H1 (cell line): ENCODE measurements around the gene PRKCH.

Experiments
- CEBPB ChIP-seq: IDR thresholded peaks from 2 replicates; pipeline ENCODE4 v1.6.1; 2012; ENCODE audit warnings: low read depth, low read length
- CTCF ChIP-seq, 3 experiments: IDR thresholded peaks; 1 replicate in 2 of 3; 2 replicates in 1 of 3; pipeline versions ENCODE4 v1.5.1 to v1.6.1; 2011; ENCODE audit warnings: low read length in 3 of 3, mild to moderate bottlenecking in 3 of 3, inconsistent platforms in 2 of 3, low read depth in 1 of 3, moderate library complexity in 1 of 3; ENCODE audit not compliant: insufficient read depth in 1 of 3; ENCODE audit errors: control extremely low read depth in 1 of 3
- EZH2 ChIP-seq: fragments of 200-600 bp; sonication (generic); IDR thresholded peaks from 2 replicates; pipeline ENCODE4 v1.7.1; 2012; ENCODE audit warnings: low read depth, mild to moderate bottlenecking, moderate library complexity, low read length, inconsistent platforms; ENCODE audit not compliant: severe bottlenecking
- JUN ChIP-seq: IDR thresholded peaks from 2 replicates; pipeline ENCODE4 v1.6.1; 2011; ENCODE audit warnings: low read depth, mild to moderate bottlenecking, improper control_type of control experiment, low read length
- MAX ChIP-seq: IDR thresholded peaks from 2 replicates; pipeline ENCODE4 v1.6.1; 2012; ENCODE audit warnings: inconsistent platforms
- POLR2A ChIP-seq, 2 experiments: IDR thresholded peaks; 1 replicate in 1 of 2; 2 replicates in 1 of 2; pipeline ENCODE4 v1.6.1; 2011; ENCODE audit warnings: low read depth in 2 of 2, low read length in 2 of 2, mild to moderate bottlenecking in 2 of 2; ENCODE audit errors: control extremely low read depth in 1 of 2
- POLR2AphosphoS5 ChIP-seq: IDR thresholded peaks from 2 replicates; pipeline ENCODE4 v1.6.1; 2011; ENCODE audit warnings: low read depth, low read length
- SIN3A ChIP-seq, 2 experiments: IDR thresholded peaks in 1 of 2; conservative IDR thresholded peaks in 1 of 2; 2 replicates each; pipeline ENCODE4 v1.6.1; 2011 to 2012; ENCODE audit warnings: low read length in 2 of 2, improper control_type of control experiment in 1 of 2, low read depth in 1 of 2, mild to moderate bottlenecking in 1 of 2
- SP2 ChIP-seq: IDR thresholded peaks from 2 replicates; pipeline ENCODE4 v1.6.1; 2012; ENCODE audit warnings: mild to moderate bottlenecking, low read length, inconsistent platforms

- TF ChIP-seq CTCF (IDR thresholded peaks at IDR 0.05; ENCODE audit: control extremely low read depth in 1 of 3, insufficient read depth in 1 of 3, low read depth in 1 of 3, low read length in 3 of 3) (no peak), EZH2 (no peak), MAX (no peak), CEBPB (no peak), POLR2AphosphoS5 (no peak), JUN (no peak), SIN3A (conservative IDR thresholded peaks at IDR 0.05 in 1 of 2, IDR thresholded peaks at IDR 0.05 in 1 of 2; ENCODE audit: low read depth in 1 of 2, low read length in 2 of 2) (no peak), POLR2A (IDR thresholded peaks at IDR 0.05; ENCODE audit: control extremely low read depth in 1 of 2, low read depth in 2 of 2, low read length in 2 of 2) (no peak), SP2 (no peak)
Observed at GRCh38 chr14:61463664-61464285, 142.4 kb downstream of the PRKCH start.
